Osteocyte (in vitro differentiated cells): ENCODE measurements around the gene RIPK1. TPM values are rescaled to one million over a fixed set of nuclear protein-coding genes. Genes with fewer than 3 reads are reported as not detected.
"Not testable (repeated sequence)": the region's sequence is repeated elsewhere in the genome, so short reads cannot be mapped to it uniquely, and the experiment has no call there.

Experiments used
- DNase-seq: peaks from one replicate; pipeline ENCODE4 v3.0.0; 2021; ENCODE audit warnings: mixed read lengths; ENCODE audit not compliant: unreplicated experiment; ENCODE audit errors: extremely low spot score
- H3K27ac Mint-ChIP-seq: one replicate; pipeline ENCODE4 v1.8.0; 2021; ENCODE audit warnings: mild to moderate bottlenecking, mixed read lengths; ENCODE audit not compliant: unreplicated experiment
- H3K27me3 Mint-ChIP-seq: one replicate; pipeline ENCODE4 v1.8.0; 2021; ENCODE audit warnings: mixed read lengths; ENCODE audit not compliant: unreplicated experiment
- H3K36me3 Mint-ChIP-seq: one replicate; pipeline ENCODE4 v1.8.0; 2021; ENCODE audit warnings: mixed read lengths; ENCODE audit not compliant: unreplicated experiment
- H3K4me1 Mint-ChIP-seq: one replicate; pipeline ENCODE4 v1.8.0; 2021; ENCODE audit warnings: mixed read lengths; ENCODE audit not compliant: unreplicated experiment
- H3K4me3 Mint-ChIP-seq: one replicate; pipeline ENCODE4 v1.8.0; 2021; ENCODE audit warnings: mild to moderate bottlenecking, moderate library complexity, mixed read lengths; ENCODE audit not compliant: unreplicated experiment
- H3K9me3 Mint-ChIP-seq: one replicate; pipeline ENCODE4 v1.8.0; 2021; ENCODE audit warnings: mixed read lengths; ENCODE audit not compliant: unreplicated experiment
- CTCF ChIP-seq: fragments of 200-600 bp; sonication (generic); IDR thresholded peaks from 2 replicates; pipeline ENCODE4 v1.5.0; 2021; ENCODE audit warnings: antibody characterized with exemption, mild to moderate bottlenecking, moderate library complexity
- total RNA-seq: library from RNA; stranded (reverse); gene quantifications from 2 replicates; pipeline ENCODE4 v1.2.1, GENCODE V29; 2021

Gene RIPK1
- total RNA-seq, 1 donor from 2014 or later, result 28.1 TPM

DNA sequence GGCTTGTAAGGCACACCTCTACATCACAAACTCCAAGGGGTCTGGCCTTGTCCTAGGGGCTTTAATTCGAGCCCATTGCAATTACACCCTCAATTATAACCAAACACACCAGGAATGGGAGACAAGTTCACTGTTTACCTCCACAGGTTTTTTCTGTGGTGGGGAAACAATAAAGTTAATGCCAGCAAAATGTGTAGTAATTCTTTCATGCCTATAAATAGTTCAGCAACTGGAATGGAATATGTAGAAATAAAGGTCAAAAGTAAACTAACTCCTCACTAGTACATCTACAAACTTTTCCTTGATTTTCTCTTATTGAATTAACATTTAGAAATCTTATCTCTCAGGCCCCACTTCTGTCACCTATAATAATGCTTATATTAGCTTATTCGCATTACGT is 27.1 kb upstream of the RIPK1 start:
- H3K4me1 Mint-ChIP-seq, result peaks cover 8% of the 10 kb centered on the region
- no peak overlapping the region for H3K27ac Mint-ChIP-seq
- DNase-seq, result no peak
- H3K27me3 Mint-ChIP-seq, result no peaks in the 10 kb centered on the region
- no peak for TF ChIP-seq CTCF
- H3K4me3 Mint-ChIP-seq, result no peak overlapping the region
- no peaks in the 10 kb centered on the region for H3K9me3 Mint-ChIP-seq
- H3K36me3 Mint-ChIP-seq, result no peaks in the 10 kb centered on the region

DNA sequence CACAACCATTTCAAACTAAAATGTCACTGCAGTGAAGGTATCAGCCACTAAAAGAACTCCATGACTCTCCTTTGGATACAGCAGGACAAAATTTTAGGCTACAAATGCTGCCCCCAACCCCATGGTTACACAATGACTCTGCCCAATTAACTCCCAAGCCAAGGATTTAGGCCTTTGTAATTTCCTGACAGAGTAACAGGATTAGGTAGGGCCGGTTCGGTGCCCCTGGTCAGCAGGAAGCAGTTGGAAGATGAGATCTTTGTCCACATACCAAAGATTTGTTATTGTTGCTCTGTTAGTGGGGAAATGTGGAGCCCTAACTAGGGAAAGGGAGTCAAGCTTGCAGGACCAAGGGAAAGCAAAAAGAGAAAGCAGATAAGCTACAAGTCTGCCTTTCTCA is 26.7 kb upstream of the RIPK1 start:
- no peak overlapping the region for H3K27ac Mint-ChIP-seq
- H3K9me3 Mint-ChIP-seq, result no peaks in the 10 kb centered on the region
- peaks cover 8% of the 10 kb centered on the region for H3K4me1 Mint-ChIP-seq
- H3K36me3 Mint-ChIP-seq, result no peaks in the 10 kb centered on the region
- H3K4me3 Mint-ChIP-seq, result no peak overlapping the region
- no peak for TF ChIP-seq CTCF
- no peak for DNase-seq
- H3K27me3 Mint-ChIP-seq, result no peaks in the 10 kb centered on the region

DNA sequence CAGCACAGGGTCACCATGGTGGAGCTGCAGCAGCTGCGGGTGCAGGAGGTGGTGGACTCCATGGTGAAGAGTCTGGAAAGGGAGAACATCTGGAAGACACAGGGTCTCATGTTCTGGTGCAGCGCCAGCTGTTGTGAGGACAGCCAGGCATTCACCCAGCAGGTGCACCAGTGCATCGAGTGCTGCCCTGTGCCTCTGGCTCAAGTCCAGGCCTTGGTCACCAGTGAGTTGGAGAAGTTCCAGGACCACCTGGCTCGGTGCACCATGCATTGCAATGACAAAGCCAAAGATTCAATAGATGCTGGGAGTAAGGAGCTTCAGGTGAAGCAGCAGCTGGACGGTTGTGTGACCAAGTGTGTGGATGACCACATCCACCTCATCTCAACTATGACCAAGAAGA is 22.9 kb upstream of the RIPK1 start:
- Mint-ChIP-seq H3K27ac (no peak overlapping the region), H3K27me3 (peaks cover 7% of the 10 kb centered on the region), H3K4me1 (peaks cover 8% of the 10 kb centered on the region), H3K4me3 (no peak overlapping the region), H3K9me3 (no peaks in the 10 kb centered on the region), H3K36me3 (no peaks in the 10 kb centered on the region)
- no peak for DNase-seq
- TF ChIP-seq CTCF, result no peak

DNA sequence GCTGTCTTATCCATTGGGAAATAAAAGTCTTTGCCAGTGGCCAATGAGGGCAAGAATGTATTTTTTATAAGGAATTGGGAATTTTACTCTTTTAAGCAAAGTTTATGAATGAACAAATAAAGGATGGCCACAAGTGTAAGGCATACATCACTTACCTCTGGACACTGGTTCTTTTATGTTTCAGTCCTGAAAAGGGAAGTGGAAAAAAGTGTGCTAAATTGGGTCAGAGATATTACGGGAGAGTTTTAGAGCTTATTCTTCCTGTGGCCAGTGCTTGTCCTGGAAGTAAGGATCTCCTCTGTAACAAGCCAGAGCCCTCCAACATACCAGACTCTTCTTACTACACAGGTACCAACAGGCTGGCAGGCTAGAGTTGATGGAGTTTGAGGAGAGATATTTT is 22.5 kb upstream of the RIPK1 start:
- Mint-ChIP-seq H3K27ac (no peak overlapping the region), H3K4me3 (no peak overlapping the region), H3K4me1 (peaks cover 8% of the 10 kb centered on the region), H3K27me3 (peaks cover 7% of the 10 kb centered on the region), H3K36me3 (no peaks in the 10 kb centered on the region), H3K9me3 (no peaks in the 10 kb centered on the region)
- no peak for TF ChIP-seq CTCF
- DNase-seq, result no peak

DNA sequence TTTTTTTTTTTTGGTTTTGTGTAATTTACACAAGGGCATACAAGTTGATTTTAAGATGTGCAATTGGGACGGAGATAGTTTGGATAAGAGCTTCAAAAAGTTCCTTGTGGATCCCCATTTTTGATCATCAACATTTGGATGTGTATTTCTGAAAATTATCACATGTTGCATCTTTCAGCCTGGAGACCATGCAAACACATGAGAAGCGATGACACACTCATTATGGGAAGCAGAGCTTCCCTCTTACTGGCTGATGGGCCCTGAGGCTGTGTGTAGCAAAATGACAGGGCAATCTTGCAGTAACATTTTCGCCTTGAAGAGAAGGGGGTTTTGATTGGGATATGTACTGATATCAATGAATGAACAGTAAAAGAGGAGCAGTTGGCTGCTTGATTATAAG is 22.0 kb upstream of the RIPK1 start:
- TF ChIP-seq CTCF, result no peak
- no peak overlapping the region for H3K4me3 Mint-ChIP-seq
- no peak overlapping the region for H3K27ac Mint-ChIP-seq
- peaks cover 7% of the 10 kb centered on the region for H3K4me1 Mint-ChIP-seq
- H3K36me3 Mint-ChIP-seq, result no peaks in the 10 kb centered on the region
- peaks cover 7% of the 10 kb centered on the region for H3K27me3 Mint-ChIP-seq
- DNase-seq, result no peak
- H3K9me3 Mint-ChIP-seq, result no peaks in the 10 kb centered on the region

DNA sequence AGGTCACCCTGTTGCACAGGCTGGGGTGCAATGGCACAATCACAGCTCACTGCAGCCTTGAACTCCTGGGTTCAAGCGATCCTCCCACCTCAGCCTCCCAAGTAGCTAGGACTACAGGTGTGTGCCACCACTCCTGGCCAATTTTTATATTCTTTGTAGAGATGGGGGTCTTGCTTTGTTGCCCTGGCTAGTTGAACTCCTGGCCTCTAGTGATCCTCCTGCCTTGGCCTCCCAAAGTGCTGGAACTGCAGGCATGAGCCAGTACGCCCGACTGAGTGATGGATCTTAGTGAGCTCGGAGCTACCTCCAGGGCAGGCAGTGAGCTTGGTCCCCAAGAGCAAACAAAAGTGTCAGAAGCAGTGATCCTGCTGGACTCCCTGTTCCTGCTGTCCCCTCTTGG is 20.3 kb upstream of the RIPK1 start:
- H3K27me3 Mint-ChIP-seq, H3K4me1 Mint-ChIP-seq, H3K9me3 Mint-ChIP-seq, H3K27ac Mint-ChIP-seq, H3K36me3 Mint-ChIP-seq, H3K4me3 Mint-ChIP-seq, DNase-seq: not testable (repeated sequence)
